ENCODE results near the gene FBXL19. TPM values are rescaled to one million over a fixed set of nuclear protein-coding genes. Genes with fewer than 3 reads are reported as not detected.
A peak's percentile ranks its signal among the peaks of the same experiment; 100 is the strongest.

Gene FBXL19
- total and polyA plus RNA-seq, 9 of the 15 experiments (the other 6 are each of a cell fraction or from before 2014, with no cell fraction given) = 0.13 to 48.0 (median 13.5) TPM; not detected in 1

GRCh38 chr16:30984669-30985400, 61.5 kb downstream of the FBXL19 start, which contains the start of gene HSD3B7 (continued):
- TF ChIP-seq CBX1 (IDR thresholded peaks at IDR 0.05; ENCODE audit: low read depth) (peak; percentile 50; the same call in 1 of the 2 replicates), SMAD3 (CRISPR knock-in tag; conservative IDR thresholded peaks at IDR 0.05) (no peak), MLX (CRISPR knock-in tag; conservative IDR thresholded peaks at IDR 0.05) (no peak), ATF4 (CRISPR knock-in tag; IDR thresholded peaks at IDR 0.05) (no peak), CTCF (IDR thresholded peaks at IDR 0.05 in 2 of 3, conservative IDR thresholded peaks at IDR 0.05 in 1 of 3; ENCODE audit: insufficient read depth in 2 of 3, low read depth in 1 of 3, low read length in 3 of 3) (peak; percentile 90 to 95 (median 92)), MCM5 (IDR thresholded peaks at IDR 0.05; ENCODE audit: low read depth) (no peak), KAT7 (CRISPR knock-in tag; IDR thresholded peaks at IDR 0.05; ENCODE audit: borderline replicate concordance) (no peak), KDM5B (IDR thresholded peaks at IDR 0.05; ENCODE audit: insufficient replicate concordance, low read depth, low read length) (peak; percentile 29), POLR2AphosphoS2 (IDR thresholded peaks at IDR 0.05; ENCODE audit: low read length) (peak; percentile 94), TEAD2 (tag; IDR thresholded peaks at IDR 0.05) (0 out of 2 replicates have a peak, but pooled peaks have one; percentile 14), YY1 (IDR thresholded peaks at IDR 0.05; ENCODE audit: borderline replicate concordance in 1 of 3, control insufficient read depth in 1 of 3, extremely low read depth in 1 of 3, insufficient read depth in 3 of 3, insufficient read length in 1 of 3, insufficient replicate concordance in 2 of 3, low read depth in 1 of 3, low read length in 2 of 3) (peak in 2 of 3 experiments; percentile 44 to 64), CBFB (CRISPR knock-in tag; IDR thresholded peaks at IDR 0.05) (peak; percentile 21; the same call in 1 of the 2 replicates), MTA1 (IDR thresholded peaks at IDR 0.05; ENCODE audit: borderline replicate concordance) (no peak), SP1 (CRISPR knock-in tag; IDR thresholded peaks at IDR 0.05) (peak; percentile 87), ZKSCAN1 (IDR thresholded peaks at IDR 0.05; ENCODE audit: low read depth, low read length) (0 out of 2 replicates have a peak, but pooled peaks have one; percentile 27), POLR2AphosphoS5 (IDR thresholded peaks at IDR 0.05; ENCODE audit: control insufficient read depth, insufficient read depth, low read depth, low read length) (peak; percentile 77; the same call in 1 of the 2 replicates), IRF9 (tag; IDR thresholded peaks at IDR 0.05) (no peak), ZNF740 (CRISPR knock-in tag; IDR thresholded peaks at IDR 0.05) (peak; percentile 85), ZNF740 (tag; IDR thresholded peaks at IDR 0.05) (peak in 1 of 2 experiments; percentile 76; a peak in 2 of 4 replicates), BCL6 (CRISPR knock-in tag; IDR thresholded peaks at IDR 0.05) (no peak)

All from K562 (cell line).